HCT116 (cell line): Measurements from ENCODE around the gene LMNA. TPM values are rescaled to one million over a fixed set of nuclear protein-coding genes. Genes with fewer than 3 reads are reported as not detected.
"Not testable (repeated sequence)": the region's sequence is repeated elsewhere in the genome, so short reads cannot be mapped to it uniquely, and the experiment has no call there.

Source experiments
- ATAC-seq: fragments of 200-7000 bp; cut with Tn5 transposase; 2 replicates; pipeline ENCODE4 v1.9.1; 2020; ENCODE audit warnings: mild to moderate bottlenecking, moderate library complexity
- BruUV-seq: library from RNA; stranded (reverse); fragments of 400-500 nt; replicated peaks from 2 replicates; lab custom pipeline; 2021; lab: Mats Ljungman, UMichigan
- CTCF ChIA-PET: fragments of 300-600 bp; sonication (Branson Sonifier 250); formaldehyde crosslinking; loops from one replicate; lab custom pipeline; 2021; ENCODE audit warnings: antibody characterized with exemption; lab: Charles Lee
- POLR2A ChIA-PET: fragments of 300-600, 350-600 bp; sonication (Branson Sonifier 250); formaldehyde crosslinking; loops from one replicate; lab custom pipeline; 2021; ENCODE audit warnings: antibody characterized with exemption; lab: Charles Lee
- RAD21 ChIA-PET, 2 experiments: fragments of 300-600 bp; sonication (Branson Sonifier 250); formaldehyde crosslinking; loops; one replicate each; lab custom pipeline; 2023; ENCODE audit warnings: low total read pairs in 2 of 2; ENCODE audit not compliant: uncharacterized antibody in 2 of 2, unreplicated experiment in 2 of 2, low non-redundant PET in 1 of 2; lab: Charles Lee
- DNase-seq: peaks from one replicate; pipeline ENCODE4 v3.0.0-alpha.2; 2010; ENCODE audit warnings: low read depth, low spot score
- H2AFZ ChIP-seq: fragments of 200-600 bp; shearing (Covaris generic), sonication (generic); 2 replicates; pipeline ENCODE4 v1.6.1; 2017; ENCODE audit warnings: low read depth, mixed run types, mixed read lengths, antibody characterized with exemption, low read length; ENCODE audit not compliant: poor library complexity, severe bottlenecking
- H3K27ac ChIP-seq: 2 replicates; pipeline ENCODE4 v1.5.1; 2012; ENCODE audit warnings: low read depth, low read length
- H3K27me3 ChIP-seq: fragments of 200-600 bp; sonication (generic); 2 replicates; pipeline ENCODE4 v1.6.1; 2016; ENCODE audit warnings: mixed run types, low read length, mixed read lengths; ENCODE audit not compliant: insufficient read depth
- H3K36me3 ChIP-seq, 2 experiments: fragments of 200-500 bp in 1 of 2; fragments of 200-600 bp in 1 of 2; sonication (Bioruptor generic) in 1 of 2; sonication (generic) in 1 of 2; 2 replicates each; pipeline versions ENCODE4 v1.5.1 to v1.6.1; 2014 to 2016; ENCODE audit warnings: low read length in 2 of 2, inconsistent platforms in 1 of 2, mixed read lengths in 1 of 2, mixed run types in 1 of 2; ENCODE audit not compliant: insufficient read depth in 2 of 2, control insufficient read depth in 1 of 2
- H3K4me1 ChIP-seq, 2 experiments: fragments of 200-600 bp in 1 of 2; sonication (generic) in 1 of 2; 2 replicates each; pipeline versions ENCODE4 v1.5.1 to v1.6.1; 2012 to 2017; ENCODE audit warnings: low read length in 2 of 2, inconsistent platforms in 1 of 2, mild to moderate bottlenecking in 1 of 2, mixed read lengths in 1 of 2, mixed run types in 1 of 2, moderate library complexity in 1 of 2; ENCODE audit not compliant: insufficient read depth in 2 of 2, control insufficient read depth in 1 of 2
- H3K4me2 ChIP-seq: fragments of 200-600 bp; sonication (generic); 2 replicates; pipeline ENCODE4 v1.6.1; 2017; ENCODE audit warnings: mixed run types, low read length, mixed read lengths
- H3K4me3 ChIP-seq, 2 experiments: fragments of 200-600 bp in 1 of 2; sonication (generic) in 1 of 2; replicated peaks in 1 of 2; 2 replicates each; pipeline ENCODE4 v1.5.1; 2011 to 2016; ENCODE audit warnings: low read length in 2 of 2, control low read depth in 1 of 2, low read depth in 1 of 2, mild to moderate bottlenecking in 1 of 2, mixed read lengths in 1 of 2, mixed run types in 1 of 2
- H3K79me2 ChIP-seq: fragments of 200-600 bp; sonication (generic); 2 replicates; pipeline ENCODE4 v1.6.1; 2017; ENCODE audit warnings: mild to moderate bottlenecking, mixed run types, low read length, moderate library complexity, mixed read lengths; ENCODE audit not compliant: insufficient read depth
- H3K9ac ChIP-seq: fragments of 200-600 bp; sonication (generic); 2 replicates; pipeline ENCODE4 v1.6.1; 2016; ENCODE audit warnings: low read length, mixed read lengths
- H3K9me2 ChIP-seq: fragments of 200-600 bp; sonication (generic), shearing (Covaris generic); 2 replicates; pipeline ENCODE4 v1.6.1; 2017; ENCODE audit warnings: mixed run types, mild to moderate bottlenecking, moderate library complexity; ENCODE audit not compliant: insufficient read depth
- H3K9me3 ChIP-seq, 2 experiments: fragments of 200-500 bp in 1 of 2; fragments of 200-600 bp in 1 of 2; sonication (Bioruptor generic) in 1 of 2; sonication (generic) in 1 of 2; 2 replicates each; pipeline ENCODE4 v1.6.1; 2014 to 2017; ENCODE audit warnings: low read length in 2 of 2, mixed read lengths in 2 of 2, inconsistent platforms in 1 of 2, low read depth in 1 of 2, mild to moderate bottlenecking in 1 of 2, mixed run types in 1 of 2, moderate library complexity in 1 of 2; ENCODE audit not compliant: control insufficient read depth in 1 of 2, insufficient read depth in 1 of 2
- H4K20me1 ChIP-seq: fragments of 200-600 bp; sonication (generic), shearing (Covaris generic); 2 replicates; pipeline ENCODE4 v1.6.1; 2017; ENCODE audit warnings: mixed run types, mild to moderate bottlenecking, moderate library complexity; ENCODE audit not compliant: insufficient read depth
- CEBPB ChIP-seq: IDR thresholded peaks from 2 replicates; pipeline ENCODE4 v1.6.1; 2012; ENCODE audit warnings: low read depth
- intact Hi-C: fragments of 100-400 bp; cut with micrococcal nuclease; formaldehyde crosslinking; loops from 2 replicates; pipeline ENCODE4 v1.10.0; 2022
- total RNA-seq: library from RNA; stranded (reverse); gene quantifications from one replicate; pipeline ENCODE4 v1.2.1, GENCODE V29; 2021; ENCODE audit not compliant: unreplicated experiment

Gene LMNA
- total RNA-seq, 1 experiment from 2014 or later = 528 TPM

DNA sequence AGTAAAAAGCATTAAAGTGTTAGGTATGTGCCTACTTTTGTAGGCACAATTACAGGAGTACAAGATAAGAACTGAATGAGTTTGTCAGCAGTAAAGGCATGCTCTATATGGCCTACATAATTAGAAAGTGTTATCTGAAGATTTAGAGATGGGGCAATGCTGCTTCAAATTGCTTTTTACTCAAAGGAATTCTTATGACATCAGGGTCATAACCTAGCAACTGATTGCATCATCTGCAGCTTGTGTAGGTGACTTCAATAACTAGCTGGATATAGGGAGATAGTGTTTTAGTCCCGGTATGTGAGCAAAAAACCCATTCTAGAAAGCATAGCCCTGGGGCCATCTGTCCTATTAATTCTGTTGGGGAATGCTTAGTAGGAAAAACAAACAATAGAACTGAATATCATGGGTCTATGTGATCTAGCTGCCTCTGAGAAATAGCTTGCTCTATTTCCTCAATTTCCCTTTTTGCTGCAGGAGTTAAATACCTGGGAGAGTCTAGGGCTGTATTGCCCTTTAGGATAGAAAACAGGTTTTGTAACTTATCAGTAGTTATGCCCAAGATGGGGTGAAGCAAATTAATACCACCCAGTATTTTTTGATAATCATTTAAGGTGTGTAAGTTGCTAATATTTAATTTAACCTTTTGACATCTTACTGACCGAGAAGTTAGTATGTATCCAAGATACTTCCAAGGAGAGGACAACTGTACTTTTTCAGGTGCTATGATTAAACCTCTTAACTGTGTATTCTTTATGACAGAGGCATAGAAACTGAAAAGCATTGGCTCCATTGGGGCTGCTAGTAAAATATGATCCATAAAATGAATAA is 72.1 kb downstream of the LMNA start:
- H2AFZ ChIP-seq, H3K4me1 ChIP-seq, CTCF ChIA-PET, H3K9me2 ChIP-seq, H3K27me3 ChIP-seq, H3K79me2 ChIP-seq, intact Hi-C loops, H3K27ac ChIP-seq, BruUV-seq, H3K4me3 ChIP-seq, DNase-seq, ATAC-seq, H4K20me1 ChIP-seq, H3K9me3 ChIP-seq, H3K36me3 ChIP-seq, H3K9ac ChIP-seq, POLR2A ChIA-PET, H3K4me2 ChIP-seq, RAD21 ChIA-PET: not testable (repeated sequence)
- TF ChIP-seq CEBPB = peak; percentile 26; the same call in 1 of the 2 replicates

Other genes with a start within 250 kb of the LMNA start
- gene RIT1, start 203.4 kb upstream of the LMNA start, total RNA-seq = 10.2 TPM
- 60.7 TPM for gene KHDC4, start 180.3 kb upstream of the LMNA start, total RNA-seq
- gene RXFP4, start 173.1 kb upstream of the LMNA start, total RNA-seq = 0.20 TPM
- 90.1 TPM for gene ARHGEF2, start 136.2 kb upstream of the LMNA start, total RNA-seq
- 153 TPM for gene SSR2, start 93.8 kb upstream of the LMNA start, total RNA-seq
- gene UBQLN4, start 60.9 kb upstream of the LMNA start, total RNA-seq = 68.4 TPM
- gene LAMTOR2, start 59.9 kb upstream of the LMNA start, total RNA-seq = 60.2 TPM
- gene RAB25, start 53.6 kb upstream of the LMNA start, total RNA-seq = 142 TPM
- gene MEX3A, start 32.2 kb upstream of the LMNA start, total RNA-seq = 6.1 TPM
- gene SEMA4A, start 38.9 kb downstream of the LMNA start, total RNA-seq = 0.39 TPM
- 17.5 TPM for gene SLC25A44, start 79.4 kb downstream of the LMNA start, total RNA-seq
- 52.6 TPM for gene PMF1, start 98.3 kb downstream of the LMNA start, total RNA-seq
- 1.4 TPM for gene BGLAP, start 127.5 kb downstream of the LMNA start, total RNA-seq
- gene PAQR6, start 133.3 kb downstream of the LMNA start, total RNA-seq = 10.9 TPM
- gene SMG5, start 168.1 kb downstream of the LMNA start, total RNA-seq = 75.2 TPM
- 6.3 TPM for gene TMEM79, start 169.6 kb downstream of the LMNA start, total RNA-seq
- gene GLMP, start 181.0 kb downstream of the LMNA start, total RNA-seq = 27.8 TPM
- not detected for gene VHLL, start 184.6 kb downstream of the LMNA start, total RNA-seq
- 619 TPM for gene CCT3, start 223.6 kb downstream of the LMNA start, total RNA-seq
- gene TSACC, start 223.8 kb downstream of the LMNA start, total RNA-seq = 1.0 TPM